Stimulated activated CD8-positive, alpha-beta memory T cell treated with anti-CD3 and anti-CD28 coated beads, Interleukin-15, amount 100 ng/mL, for 1 hour (primary cell): Measurements from ENCODE around the gene YEATS4.
"Not testable (repeated sequence)": the region's sequence is repeated elsewhere in the genome, so short reads cannot be mapped to it uniquely, and the experiment has no call there.

Source experiments
- DNase-seq: peaks from one replicate; pipeline ENCODE4 v3.0.0-alpha.2; 2020; ENCODE audit warnings: low read depth

The YEATS4 gene

DNA sequence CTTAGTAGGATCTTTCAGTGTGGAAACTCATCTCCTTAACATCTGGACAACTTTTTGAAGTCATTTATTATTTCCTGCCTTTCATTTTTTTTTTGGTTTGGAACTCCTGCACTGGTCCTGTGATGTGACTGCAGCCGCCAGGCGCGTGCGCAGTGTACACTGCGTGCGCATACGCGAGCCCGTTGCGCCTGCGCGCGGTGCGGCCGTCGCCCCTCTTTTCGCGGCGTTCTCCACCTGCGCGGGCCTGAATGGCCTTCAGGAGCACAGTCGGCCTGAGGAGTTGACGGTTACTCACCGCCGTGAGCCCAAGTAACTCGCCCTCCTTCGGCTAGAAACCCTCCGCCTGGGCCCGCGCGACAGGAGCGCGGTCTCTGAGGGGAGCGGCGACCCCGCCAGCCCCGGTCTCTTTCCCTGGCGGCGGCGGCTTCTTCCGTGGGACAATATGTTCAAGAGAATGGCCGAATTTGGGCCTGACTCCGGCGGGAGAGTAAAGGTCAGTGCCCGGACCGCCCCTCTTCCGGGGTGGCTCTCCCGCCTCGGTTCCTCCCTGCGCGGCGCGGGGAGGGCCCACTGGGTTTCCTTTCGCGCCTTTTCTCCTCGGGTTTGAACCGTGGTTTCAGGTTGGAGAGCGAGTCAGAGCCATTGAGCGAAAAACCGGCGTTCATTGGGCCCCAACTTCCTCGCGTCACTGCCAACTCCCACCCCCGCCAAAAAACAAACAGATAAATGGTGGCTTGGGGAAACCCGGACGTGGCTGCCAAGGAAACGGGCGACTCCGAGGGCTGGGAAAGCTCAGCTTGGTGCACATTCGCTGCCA is at the start of gene YEATS4:
Gene YEATS4 (plus strand): TSS at position 213 of the 817 bp plus-strand sequence. CDS start 230 bp downstream, at position 443.
- DNase-seq: peak; percentile 67

DNA sequence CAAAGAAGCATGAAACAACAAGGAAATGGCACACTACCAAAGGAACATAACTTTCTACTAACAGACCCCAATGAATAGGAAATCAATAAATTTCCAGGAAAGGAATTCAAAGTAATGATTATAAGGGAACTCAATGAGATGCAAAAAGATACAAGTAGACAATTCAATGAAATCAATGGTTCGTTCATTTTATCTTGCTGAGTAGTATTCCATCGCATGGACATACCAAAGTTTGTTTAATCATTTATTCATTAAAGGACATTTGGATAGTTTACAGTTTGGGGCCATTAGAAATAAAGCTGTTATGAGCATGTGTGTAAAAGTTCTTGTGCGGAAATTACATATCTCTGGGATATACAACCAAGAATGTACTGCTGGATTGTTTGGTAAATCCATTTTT is 46.3 kb upstream of the YEATS4 start:
- no peak for DNase-seq

DNA sequence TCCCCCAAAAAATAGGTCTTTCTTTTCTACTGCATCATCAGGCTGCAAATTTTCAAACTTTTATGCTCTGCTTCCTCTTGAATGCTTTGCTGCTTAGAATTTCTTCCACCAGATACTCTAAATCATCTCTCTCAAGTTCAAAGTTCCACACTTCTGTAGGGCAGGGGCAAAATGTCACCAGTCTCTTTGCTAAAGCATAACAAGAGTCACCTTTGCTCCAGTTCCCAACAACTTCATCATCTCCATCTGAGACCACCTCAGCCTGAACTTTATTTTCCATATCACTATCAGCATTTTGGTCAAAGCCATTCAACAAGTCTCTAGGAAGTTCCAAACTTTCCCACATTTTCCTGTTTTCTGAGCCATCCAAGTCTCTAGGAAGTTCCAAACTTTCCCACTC is 42.8 kb upstream of the YEATS4 start:
- DNase-seq: not testable (repeated sequence)

DNA sequence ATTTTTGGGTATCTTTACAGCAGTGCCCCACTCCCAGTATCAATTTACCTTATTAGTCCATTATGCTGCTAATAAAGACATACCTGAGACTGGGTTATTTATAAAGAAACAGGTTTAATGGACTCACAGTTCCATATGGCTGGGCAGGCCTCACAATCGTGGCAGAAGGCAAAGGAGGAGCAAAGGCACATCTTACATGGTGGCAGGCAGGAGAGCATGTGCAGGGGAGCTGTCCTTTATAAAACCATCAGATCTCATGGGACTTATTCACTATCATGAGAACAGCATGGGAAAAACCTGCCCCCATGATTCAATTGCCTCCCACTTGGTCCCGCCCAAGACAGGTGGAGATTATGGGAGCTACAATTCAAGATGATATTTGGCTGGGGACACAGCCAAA is 42.3 kb upstream of the YEATS4 start:
- not testable (repeated sequence) for DNase-seq

DNA sequence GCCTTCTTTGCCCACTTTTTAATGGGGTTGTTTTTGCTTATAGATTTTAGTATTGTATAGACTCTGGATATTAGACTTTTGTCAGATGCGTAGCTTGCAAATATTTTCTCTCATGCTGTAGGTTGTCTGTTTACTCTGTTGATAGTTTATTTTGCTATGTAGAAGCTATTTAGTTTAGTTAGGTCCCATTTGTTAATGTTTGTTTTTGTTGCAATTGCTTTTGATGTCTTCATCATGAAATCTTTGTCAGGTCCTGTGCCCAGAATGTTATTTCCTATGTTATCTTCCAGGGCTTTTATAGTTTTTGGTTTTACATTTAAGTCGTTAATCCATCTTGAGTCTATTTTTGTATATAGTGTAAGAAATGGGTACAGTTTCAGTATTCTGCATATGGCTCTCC is 41.3 kb upstream of the YEATS4 start:
- no peak for DNase-seq

DNA sequence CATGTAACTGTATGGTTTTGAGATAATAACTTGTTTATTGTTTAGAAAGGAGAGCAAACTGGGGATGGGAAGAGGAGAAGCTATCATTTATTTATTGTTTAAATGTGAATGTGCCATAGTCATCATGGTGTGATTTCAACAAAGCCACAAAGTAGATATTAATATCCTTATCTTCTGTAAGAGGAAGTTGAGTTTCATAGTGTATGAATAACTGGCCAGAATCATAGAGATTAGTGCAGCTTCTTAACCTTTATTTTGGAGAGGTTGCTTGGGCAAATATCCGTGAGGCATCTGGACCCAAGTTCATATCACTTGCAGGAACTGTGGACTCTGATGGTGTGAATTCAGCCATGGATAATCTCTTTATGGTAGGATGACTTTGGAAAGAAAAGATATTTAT is 38.2 kb upstream of the YEATS4 start:
- DNase-seq: no peak

DNA sequence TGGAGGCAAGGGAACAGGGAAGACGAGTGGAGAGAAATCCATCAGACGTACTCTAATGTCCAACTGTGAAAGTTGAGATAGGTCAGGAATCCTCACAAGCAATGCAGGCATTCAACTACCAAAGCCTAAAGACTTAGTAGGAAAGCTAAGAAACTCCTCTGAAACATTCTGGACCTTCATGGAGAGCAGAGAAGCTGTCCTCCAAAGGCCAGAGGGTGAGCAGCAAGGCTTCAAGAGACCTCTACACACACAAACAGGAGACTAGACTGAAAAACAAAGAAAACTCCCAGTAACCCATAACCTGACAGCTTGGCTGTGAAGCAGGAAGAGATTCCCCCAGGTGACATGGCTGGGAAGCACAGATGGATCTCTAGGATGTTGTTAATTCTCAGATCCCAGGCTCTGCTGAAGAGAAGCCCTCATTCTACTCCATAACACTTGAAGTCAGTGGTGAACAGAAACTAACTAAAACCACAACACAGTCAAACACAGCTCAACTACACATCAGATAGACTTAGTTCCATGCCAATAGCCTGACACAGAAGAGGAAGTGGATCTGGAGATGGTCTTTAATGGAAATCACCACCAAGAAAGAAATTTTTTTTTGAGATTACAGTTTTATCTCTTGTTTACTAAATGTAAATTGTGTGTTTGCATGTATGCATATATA is 34.6 kb upstream of the YEATS4 start:
- DNase-seq: no peak

DNA sequence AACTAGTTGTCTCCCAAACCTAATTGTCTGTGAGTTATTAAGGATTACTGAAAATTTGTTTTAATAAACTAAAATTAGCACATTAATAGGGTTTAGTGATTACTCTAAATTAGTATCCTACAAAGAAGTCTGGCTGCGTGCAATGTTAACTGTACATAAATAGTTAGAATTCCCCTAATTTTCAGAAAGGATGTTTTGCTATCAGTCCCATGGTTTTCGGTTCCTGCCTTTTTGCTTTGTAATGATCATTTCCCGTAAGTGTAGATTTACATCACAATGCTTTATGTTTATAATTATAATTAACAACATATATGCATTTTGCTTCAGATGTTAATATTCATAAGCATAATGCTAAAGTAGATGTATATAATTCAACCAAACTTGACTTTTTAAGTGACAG is 31.1 kb upstream of the YEATS4 start:
- no peak for DNase-seq

DNA sequence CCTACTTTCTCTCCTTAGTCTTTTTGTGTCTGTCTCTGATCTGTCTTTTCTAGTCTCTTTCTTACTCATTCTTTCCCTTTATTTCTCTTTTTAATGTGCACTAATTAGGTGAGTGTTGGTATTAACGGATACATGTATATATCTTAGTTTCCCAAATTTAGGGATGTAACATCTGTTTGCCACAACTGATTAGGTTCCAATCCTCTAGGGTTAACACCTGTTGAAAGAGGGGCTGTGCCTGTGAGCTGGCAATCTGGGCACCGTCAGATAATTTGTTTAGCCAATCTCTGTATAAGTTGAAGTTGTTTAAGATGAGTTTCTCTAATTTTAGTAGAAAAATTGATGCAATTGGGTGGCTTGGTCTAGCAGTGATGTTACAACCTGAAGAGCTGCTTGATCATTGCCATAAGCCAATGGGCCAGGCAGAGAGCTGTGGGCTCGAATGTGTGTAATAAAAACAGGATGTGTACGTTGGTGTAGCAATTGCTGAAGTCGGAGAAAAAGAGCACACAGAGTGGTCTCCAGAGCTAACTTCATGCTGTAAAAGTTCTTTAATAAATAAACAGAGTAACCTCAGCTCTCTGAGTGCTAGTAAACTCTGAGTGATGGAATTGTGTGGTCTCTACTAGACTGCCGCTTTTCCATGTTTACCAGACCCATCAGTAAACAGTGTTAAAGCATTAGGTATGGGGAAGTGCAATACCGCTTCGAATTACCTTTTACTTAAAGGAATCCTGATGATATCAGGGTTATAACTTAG is 29.7 kb upstream of the YEATS4 start:
- DNase-seq: no peak

DNA sequence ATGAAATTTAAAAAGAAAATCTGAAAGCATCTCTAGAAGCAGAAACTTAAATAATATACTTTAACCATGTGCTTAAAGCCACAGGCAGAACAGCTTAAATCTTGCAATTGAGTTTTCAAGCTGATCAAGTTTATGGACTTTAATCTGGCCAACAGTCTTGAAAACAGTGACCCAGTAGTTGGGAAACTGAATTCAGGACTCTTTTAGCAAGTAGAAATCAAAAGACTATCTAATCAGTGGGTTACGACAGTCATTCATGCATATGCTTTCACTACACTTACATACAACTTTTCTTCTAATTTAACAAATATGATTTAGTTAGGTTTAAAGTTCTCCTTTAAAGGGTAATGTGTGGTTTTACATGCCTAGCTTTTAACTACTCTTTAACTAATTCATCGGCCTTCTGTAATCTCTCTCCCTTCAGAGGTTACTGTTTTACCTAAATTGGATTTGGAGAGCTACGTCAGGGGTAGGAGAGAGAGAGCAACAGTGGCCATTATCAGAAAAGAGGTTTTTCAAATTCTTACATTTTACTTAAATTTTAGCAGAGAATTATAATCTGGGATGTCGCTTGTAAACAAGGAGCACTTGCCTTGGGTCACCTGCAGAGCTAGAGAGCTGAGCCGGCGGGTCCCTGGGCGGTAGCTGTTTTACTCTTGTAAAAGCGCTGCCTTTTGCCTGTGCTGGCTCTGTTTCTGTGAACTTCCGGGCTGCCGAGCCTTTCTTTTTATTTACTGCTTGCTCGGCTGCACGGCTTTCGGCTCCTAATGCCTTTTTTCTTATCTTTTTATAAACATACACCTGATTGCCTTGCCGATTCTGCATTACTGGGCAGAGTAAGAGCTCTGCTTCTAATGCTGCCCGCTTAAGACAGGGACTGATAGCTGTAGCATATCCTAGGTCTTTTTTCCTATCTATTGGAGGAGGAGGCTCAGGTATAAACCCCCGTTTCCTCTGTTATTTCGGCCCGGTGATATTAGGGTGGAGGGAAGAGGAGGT is 28.8 kb upstream of the YEATS4 start:
- peak; percentile 24 for DNase-seq

DNA sequence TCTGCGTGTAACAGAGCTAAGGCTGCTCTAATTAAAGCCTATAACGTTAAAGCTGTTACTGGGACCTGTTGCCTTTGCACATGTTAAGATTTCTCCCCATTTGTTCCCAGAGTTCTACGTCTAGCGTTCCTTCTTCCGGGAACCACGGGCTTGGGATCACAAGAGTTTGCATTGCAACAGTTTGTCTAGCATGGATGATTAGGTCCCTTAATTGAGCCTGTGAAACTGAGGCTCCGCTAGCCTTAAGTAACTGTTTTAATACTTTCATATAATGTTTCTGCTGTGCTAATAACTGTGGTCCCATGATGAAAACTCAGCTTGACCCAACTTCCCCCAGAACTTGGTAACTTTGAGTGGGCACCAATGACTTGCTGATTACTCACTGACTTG is 28.0 kb upstream of the YEATS4 start:
- DNase-seq: no peak

DNA sequence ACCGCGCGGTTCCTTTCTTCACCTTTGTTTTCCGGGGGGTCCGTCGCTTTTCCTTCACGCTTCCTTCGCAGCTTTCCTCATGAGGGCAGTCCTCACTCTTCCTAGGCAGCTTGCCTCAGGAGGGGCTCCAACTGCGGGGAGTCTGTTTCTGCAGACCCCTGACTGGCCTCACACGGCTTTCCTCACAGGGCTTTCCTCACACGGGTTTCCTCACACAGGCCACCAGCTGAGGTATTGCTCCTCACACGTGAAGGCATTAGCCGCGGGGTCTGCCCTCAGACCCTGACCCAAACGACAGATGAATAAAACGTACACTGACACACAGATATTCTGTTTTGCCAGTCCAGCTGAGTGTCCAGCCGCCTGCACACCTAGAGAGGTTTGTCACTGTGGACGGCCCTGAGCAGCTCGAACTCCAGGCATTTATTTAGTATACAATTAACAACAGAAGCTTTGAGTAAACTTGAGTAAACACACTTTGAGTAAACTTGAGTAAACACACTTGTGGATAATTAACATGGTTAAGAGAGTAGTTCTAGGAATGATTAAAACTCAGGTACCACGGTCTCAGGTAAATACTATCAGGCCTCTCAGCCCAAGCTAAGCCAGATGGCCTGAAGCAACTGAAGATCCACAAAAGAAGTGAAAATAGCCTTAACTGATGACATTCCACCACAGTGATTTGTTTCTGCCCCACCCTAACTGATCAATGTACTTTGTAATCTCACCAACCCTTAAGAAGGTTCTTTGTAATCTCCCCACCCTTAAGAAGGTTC is 27.4 kb upstream of the YEATS4 start:
- no peak for DNase-seq

DNA sequence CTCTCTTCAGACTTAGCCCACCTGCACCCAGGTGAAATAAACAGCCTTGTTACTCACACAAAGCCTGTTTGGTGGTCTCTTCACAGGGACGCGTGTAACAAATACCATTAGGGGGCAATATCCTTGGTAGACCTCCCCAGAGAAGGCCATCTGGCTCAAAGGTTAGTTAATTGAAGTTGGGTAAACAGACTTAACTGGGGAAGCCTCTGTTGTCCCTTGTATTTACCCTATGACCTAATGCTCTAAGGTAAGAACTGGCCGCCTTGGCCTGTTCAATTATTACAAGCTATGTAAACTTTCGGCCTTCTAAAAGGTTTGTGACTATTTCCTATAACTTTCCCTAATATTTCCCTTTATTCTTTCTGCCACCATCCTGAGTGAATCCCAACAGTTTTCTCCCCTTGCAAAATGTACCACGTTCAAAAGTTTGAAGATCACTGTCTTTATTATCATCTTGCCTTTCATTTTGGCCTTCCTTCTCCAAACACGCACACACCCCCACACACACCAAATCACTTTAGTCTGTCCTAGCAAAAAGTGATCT is 26.7 kb upstream of the YEATS4 start:
- DNase-seq: no peak

DNA sequence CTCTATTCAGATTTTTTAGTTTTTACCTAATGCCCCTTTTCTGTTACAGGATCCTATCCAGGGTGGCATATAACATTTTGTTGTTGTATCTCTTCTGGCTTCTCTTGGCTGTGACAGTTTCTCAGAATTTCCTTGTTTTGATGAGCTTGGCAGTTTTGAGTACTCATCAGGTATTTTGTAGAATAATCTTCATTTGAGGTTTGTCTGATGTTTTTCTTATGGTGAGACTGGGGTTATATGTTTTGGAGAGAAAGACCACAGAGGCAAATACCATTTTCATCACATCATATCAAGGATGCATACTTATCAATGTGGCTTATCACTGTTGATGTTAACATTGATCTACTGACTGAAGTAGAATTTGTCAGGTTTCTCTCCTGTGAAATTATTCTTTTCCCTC is 25.4 kb upstream of the YEATS4 start:
- DNase-seq: no peak

DNA sequence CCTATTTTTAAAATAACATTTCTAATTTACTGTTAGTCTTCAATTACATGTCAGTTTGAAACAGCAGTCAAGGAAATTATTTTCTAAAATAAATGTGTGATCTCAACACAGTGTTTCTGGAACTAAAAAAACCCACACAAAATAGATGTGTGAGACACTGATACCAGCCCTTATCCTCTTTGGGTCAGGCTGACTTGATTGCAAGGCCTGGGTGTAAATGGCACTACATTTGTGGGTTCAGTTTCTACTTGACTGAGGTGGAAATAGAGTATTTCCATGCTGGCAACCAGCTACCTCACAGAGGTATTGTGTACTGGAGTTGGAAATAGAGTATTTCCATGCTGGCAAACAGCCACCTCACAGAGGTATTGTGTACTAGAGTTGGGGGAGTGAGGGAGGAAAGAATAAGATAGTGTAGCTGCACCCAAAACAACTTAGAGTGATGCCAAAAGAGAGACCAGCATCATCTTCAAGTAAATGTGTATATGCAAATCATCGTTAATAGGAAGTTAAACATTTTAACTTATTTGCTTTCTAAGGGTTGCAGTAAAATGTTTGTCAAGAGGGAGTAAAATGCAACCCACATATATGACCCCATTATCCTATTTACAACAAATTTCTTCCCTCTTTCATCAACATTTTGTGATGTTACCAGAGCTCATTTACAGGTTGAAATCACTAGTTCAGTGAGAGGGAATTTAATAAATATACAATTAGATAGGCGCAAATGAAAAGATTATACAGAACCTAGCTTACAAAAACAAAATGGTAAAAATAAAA is 22.0 kb upstream of the YEATS4 start:
- DNase-seq: no peak

DNA sequence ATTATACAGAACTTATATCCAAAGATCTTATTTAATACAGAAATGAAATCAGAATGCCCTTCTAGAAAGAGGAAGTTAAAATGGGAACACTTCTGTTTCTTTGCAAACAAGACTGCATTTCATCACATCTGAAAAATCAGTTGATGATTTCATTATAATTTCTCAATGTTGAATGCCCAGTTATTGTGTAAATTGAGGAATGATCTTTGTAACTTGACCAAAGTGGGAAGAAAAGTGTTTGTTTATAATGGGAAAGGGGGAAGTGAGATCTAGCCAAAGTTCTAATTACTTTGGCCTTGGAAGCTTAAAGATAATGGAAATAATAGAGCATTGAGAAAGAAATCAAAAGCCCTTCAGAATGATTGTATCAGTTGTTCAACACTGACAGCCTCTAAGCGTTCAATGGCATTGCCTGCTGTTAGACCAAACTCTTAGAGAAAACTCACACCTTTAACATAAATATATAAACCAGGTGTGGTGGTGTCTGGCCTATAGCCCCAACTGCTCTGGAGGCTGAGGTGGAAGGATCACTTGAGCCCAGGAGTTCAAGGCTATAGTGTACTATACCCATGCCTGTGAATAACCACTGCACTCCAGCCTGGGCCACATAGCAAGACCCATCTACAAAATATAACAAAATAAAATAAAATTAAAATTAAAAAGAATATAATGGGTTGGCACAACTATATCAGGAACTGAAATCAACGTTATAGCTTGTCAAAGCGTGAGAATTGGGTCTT is 21.3 kb upstream of the YEATS4 start:
- DNase-seq: no peak

DNA sequence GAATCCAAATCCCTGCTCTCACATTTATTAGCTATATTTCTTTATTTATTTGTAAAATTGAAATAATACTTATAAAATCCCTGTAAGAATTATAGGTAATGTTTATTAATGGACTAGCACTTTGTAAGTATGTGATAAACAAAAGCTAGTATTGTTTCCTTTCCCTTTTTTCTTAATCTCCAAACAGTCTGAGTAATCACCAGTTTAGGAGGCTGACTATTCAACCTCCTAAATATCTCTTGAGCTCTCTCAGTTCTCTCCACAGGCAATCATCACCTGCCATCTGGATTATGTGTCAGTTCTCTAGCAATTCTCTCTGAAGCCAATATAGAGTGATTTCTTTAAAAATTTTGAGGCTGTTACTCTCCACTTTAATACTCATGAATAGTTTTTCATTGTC is 20.6 kb upstream of the YEATS4 start:
- no peak for DNase-seq

DNA sequence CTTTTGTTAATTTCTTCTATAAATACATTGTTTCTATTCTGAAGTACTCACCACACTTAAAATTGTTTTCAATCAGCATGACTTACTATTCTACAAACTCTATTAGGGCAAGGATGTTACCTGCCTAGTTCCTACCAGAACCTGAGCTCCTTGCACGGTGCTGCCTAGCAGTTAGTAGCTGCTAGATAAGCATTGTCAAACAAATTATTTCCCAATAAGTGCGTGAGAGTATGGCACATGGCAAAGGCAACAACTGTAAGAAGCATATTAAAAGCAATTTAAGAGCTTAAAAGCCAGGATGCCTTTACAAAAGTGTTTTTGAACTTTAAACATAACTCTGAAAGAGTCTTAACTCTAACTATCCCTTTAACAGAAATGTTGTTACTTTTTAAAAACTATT is 19.5 kb upstream of the YEATS4 start:
- DNase-seq: no peak

DNA sequence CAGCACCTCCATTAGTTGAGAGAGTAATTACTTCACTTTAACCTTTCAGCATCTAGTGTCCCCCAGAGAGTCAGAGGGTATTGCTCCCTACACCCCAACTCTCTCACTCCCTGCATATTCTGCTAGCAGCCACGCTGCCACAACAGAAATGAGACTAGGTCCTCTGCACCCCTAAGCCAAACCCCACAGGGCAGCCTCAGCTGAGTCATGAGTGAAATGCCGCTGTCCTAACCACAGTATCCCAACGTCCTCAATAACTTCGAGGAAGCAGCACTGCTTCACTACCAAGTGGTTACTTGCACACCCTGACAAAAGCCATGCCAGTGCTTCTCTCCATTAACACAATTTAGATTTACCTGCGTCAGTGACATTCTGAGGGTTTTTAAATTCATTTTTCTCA is 18.2 kb upstream of the YEATS4 start:
- no peak for DNase-seq
